GM23338 (cell line): ENCODE data around the gene AGR3. TPM values are rescaled to one million over a fixed set of nuclear protein-coding genes. Genes with fewer than 3 reads are reported as not detected.

ENCODE experiments used
- ATAC-seq: fragments of 200-7000 bp; cut with Tn5 transposase; 3 replicates; pipeline ENCODE4 v1.9.1; 2020
- DNase-seq: peaks from one replicate; pipeline ENCODE4 v3.0.0-alpha.2; 2015; ENCODE audit warnings: low spot score
- H2AFZ ChIP-seq: fragments of 200-600 bp; sonication (generic); 2 replicates; pipeline ENCODE4 v1.8.0; 2016; ENCODE audit warnings: antibody characterized with exemption, mild to moderate bottlenecking, moderate library complexity
- H3F3A ChIP-seq: fragments of 200-600 bp; sonication (generic); replicated peaks from 2 replicates; pipeline ENCODE4 v1.8.0; 2017; ENCODE audit warnings: antibody characterized with exemption, mixed run types, low read depth
- H3K27ac ChIP-seq: fragments of 200-600 bp; sonication (generic); 2 replicates; pipeline ENCODE4 v1.6.1; 2016; ENCODE audit warnings: low read depth
- H3K27me3 ChIP-seq: fragments of 200-600 bp; sonication (generic); 2 replicates; pipeline ENCODE4 v1.8.0; 2016; ENCODE audit warnings: mild to moderate bottlenecking, mixed run types, moderate library complexity; ENCODE audit not compliant: insufficient read depth
- H3K36me3 ChIP-seq: fragments of 200-600 bp; sonication (generic); 2 replicates; pipeline ENCODE4 v1.8.0; 2016; ENCODE audit warnings: mild to moderate bottlenecking; ENCODE audit not compliant: insufficient read depth
- H3K4me1 ChIP-seq: fragments of 200-600 bp; sonication (generic); 2 replicates; pipeline ENCODE4 v1.8.0; 2016; ENCODE audit warnings: mild to moderate bottlenecking, moderate library complexity; ENCODE audit not compliant: insufficient read depth
- H3K4me2 ChIP-seq: fragments of 200-600 bp; sonication (generic); 2 replicates; pipeline ENCODE4 v1.7.1; 2017; ENCODE audit warnings: mixed run types
- H3K4me3 ChIP-seq: fragments of 200-600 bp; sonication (generic); 2 replicates; pipeline ENCODE4 v1.6.1; 2016; ENCODE audit warnings: mixed run types
- H3K79me2 ChIP-seq: fragments of 200-600 bp; sonication (generic); replicated peaks from 2 replicates; pipeline ENCODE4 v1.8.0; 2017; ENCODE audit warnings: mild to moderate bottlenecking; ENCODE audit not compliant: insufficient read depth
- H3K9me2 ChIP-seq: fragments of 200-600 bp; sonication (generic); 2 replicates; pipeline ENCODE4 v1.8.0; 2017; ENCODE audit not compliant: insufficient read depth
- H4K20me1 ChIP-seq: fragments of 200-600 bp; sonication (generic); replicated peaks from 2 replicates; pipeline ENCODE4 v1.8.0; 2017; ENCODE audit warnings: mild to moderate bottlenecking; ENCODE audit not compliant: insufficient read depth
- H3K27ac Mint-ChIP-seq: 2 replicates; pipeline ENCODE4 v1.8.0; 2020; ENCODE audit warnings: inconsistent platforms, mild to moderate bottlenecking, moderate library complexity, mixed read lengths
- H3K27me3 Mint-ChIP-seq: 3 replicates; pipeline ENCODE4 v1.8.0; 2022; ENCODE audit warnings: low read depth, mild to moderate bottlenecking, moderate library complexity, mixed read lengths, inconsistent platforms; ENCODE audit not compliant: insufficient read depth, poor library complexity
- H3K36me3 Mint-ChIP-seq: 3 replicates; pipeline ENCODE4 v1.8.0; 2021; ENCODE audit warnings: low read depth, mild to moderate bottlenecking, inconsistent platforms, moderate library complexity, mixed read lengths
- H3K4me1 Mint-ChIP-seq: 3 replicates; pipeline ENCODE4 v1.8.0; 2020; ENCODE audit warnings: mild to moderate bottlenecking, inconsistent platforms, mixed read lengths
- H3K4me3 Mint-ChIP-seq: 3 replicates; pipeline ENCODE4 v1.8.0; 2021; ENCODE audit warnings: moderate library complexity, mild to moderate bottlenecking, inconsistent platforms, mixed read lengths
- H3K9me3 Mint-ChIP-seq: 3 replicates; pipeline ENCODE4 v1.8.0; 2020; ENCODE audit warnings: moderate library complexity, mild to moderate bottlenecking, inconsistent platforms, mixed read lengths
- CREB1 ChIP-seq: fragments of 250-450 bp; sonication (Bioruptor Pico); IDR thresholded peaks from 2 replicates; pipeline ENCODE4 v1.5.0; 2020; ENCODE audit warnings: low read depth, mild to moderate bottlenecking, moderate library complexity
- ETS1 ChIP-seq: IDR thresholded peaks from 2 replicates; pipeline ENCODE4 v1.6.1; 2016; ENCODE audit warnings: antibody characterized with exemption
- EZH2 ChIP-seq: fragments of 200-600 bp; sonication (generic); IDR thresholded peaks from one replicate; pipeline ENCODE4 v1.8.0; 2017; ENCODE audit warnings: antibody characterized with exemption, mild to moderate bottlenecking, low read depth; ENCODE audit not compliant: unreplicated experiment
- EZH2phosphoT487 ChIP-seq: fragments of 200-600 bp; sonication (generic); IDR thresholded peaks from one replicate; pipeline ENCODE4 v1.8.1; 2018; ENCODE audit warnings: antibody characterized with exemption; ENCODE audit not compliant: unreplicated experiment
- JUNB ChIP-seq: IDR thresholded peaks from one replicate; pipeline ENCODE4 v1.6.1; 2016; ENCODE audit warnings: antibody characterized with exemption; ENCODE audit not compliant: unreplicated experiment
- NANOG ChIP-seq: IDR thresholded peaks from 2 replicates; pipeline ENCODE4 v1.6.1; 2016; ENCODE audit warnings: antibody characterized with exemption, borderline replicate concordance
- POLR2AphosphoS5 ChIP-seq: IDR thresholded peaks from 2 replicates; pipeline ENCODE4 v1.6.1; 2016; ENCODE audit warnings: antibody characterized with exemption, low read depth
- REST ChIP-seq: IDR thresholded peaks from one replicate; pipeline ENCODE4 v1.6.1; 2018; ENCODE audit warnings: antibody characterized with exemption; ENCODE audit not compliant: unreplicated experiment
- STAT1 ChIP-seq: IDR thresholded peaks from one replicate; pipeline ENCODE4 v1.6.1; 2016; ENCODE audit warnings: antibody characterized with exemption; ENCODE audit not compliant: unreplicated experiment
- ZNF114 ChIP-seq: fragments of 250-450 bp; sonication (Bioruptor Pico); IDR thresholded peaks from 2 replicates; pipeline ENCODE4 v1.5.0; 2020; ENCODE audit warnings: mild to moderate bottlenecking, moderate library complexity
- ZNF331 ChIP-seq: fragments of 250-450 bp; sonication (Bioruptor Pico); IDR thresholded peaks from 2 replicates; pipeline ENCODE4 v1.5.0; 2020; ENCODE audit warnings: low read depth, mild to moderate bottlenecking, moderate library complexity
- ZNF462 ChIP-seq: fragments of 250-450 bp; sonication (Bioruptor Pico); IDR thresholded peaks from 2 replicates; pipeline ENCODE4 v1.5.0; 2020; ENCODE audit warnings: mild to moderate bottlenecking, moderate library complexity
- polyA plus RNA-seq: library from polyadenylated mRNA; unstranded; fragments of >200 nt; fragmentation: Nextera tagmentation; extraction: Ambion mirVana; gene quantifications from 2 replicates; pipeline ENCODE4 v1.2.1, GENCODE V29; 2016
- total RNA-seq: library from RNA; depleted of rRNA; stranded (reverse); fragments of >200 nt; shearing (Covaris generic); gene quantifications from 2 replicates; pipeline ENCODE4 v1.2.3, GENCODE V29; 2014

AGR3 gene
- total and polyA plus RNA-seq, 2 experiments from 2014 or later, result not detected

DNA sequence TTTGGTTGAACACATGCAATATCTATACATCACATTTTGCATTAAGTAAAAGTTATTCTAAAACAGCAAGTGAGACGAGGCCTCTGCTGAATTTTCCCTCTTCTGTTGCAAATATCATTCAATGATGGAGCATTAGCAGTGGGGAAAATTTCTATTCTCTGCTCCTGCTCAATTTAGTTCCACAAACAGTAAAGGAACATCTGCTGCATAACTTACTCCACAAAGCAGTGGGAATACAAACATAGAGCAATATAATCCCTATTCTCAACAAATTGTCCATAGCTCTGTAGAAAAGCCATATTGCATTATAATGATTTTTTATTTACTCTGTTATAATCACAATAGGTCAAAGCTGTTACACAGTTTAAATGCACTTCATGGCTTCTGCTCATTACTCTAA, 5.9 kb downstream of the AGR3 start:
- no peaks in the 10 kb centered on the region for H3K36me3 Mint-ChIP-seq
- ATAC-seq, result no peak

More for the DNA sequence above, 5.9 kb downstream of the AGR3 start:
- H3K9me2 ChIP-seq, result no peaks in the 10 kb centered on the region
- Mint-ChIP-seq H3K27me3 (peaks cover 4% of the 10 kb centered on the region), H3K27ac (no peak overlapping the region), H3K9me3 (peaks cover 5% of the 10 kb centered on the region; the same call in 1 of the 3 replicates), H3K4me1 (peaks cover 7% of the 10 kb centered on the region; the same call in 2 of the 3 replicates), H3K4me3 (no peak overlapping the region)
- TF ChIP-seq JUNB (no peak), ETS1 (no peak), NANOG (no peak), CREB1 (CRISPR knock-in tag) (no peak), EZH2 (no peak), POLR2AphosphoS5 (no peak), REST (no peak), STAT1 (no peak), ZNF114 (CRISPR knock-in tag) (no peak), ZNF462 (CRISPR knock-in tag) (no peak), EZH2phosphoT487 (no peak), ZNF331 (CRISPR knock-in tag) (no peak)
- H3K4me1 ChIP-seq, result no peaks in the 10 kb centered on the region; the same call in 1 of the 2 replicates
- no peaks in the 10 kb centered on the region for H3K36me3 ChIP-seq
- no peaks in the 10 kb centered on the region for H4K20me1 ChIP-seq
- H3F3A ChIP-seq, result no peaks in the 10 kb centered on the region
- no peaks in the 10 kb centered on the region for H3K27me3 ChIP-seq
- H3K27ac ChIP-seq, result no peak overlapping the region
- no peak overlapping the region for H3K4me2 ChIP-seq
- no peaks in the 10 kb centered on the region for H3K79me2 ChIP-seq
- H3K4me3 ChIP-seq, result no peak overlapping the region
- DNase-seq, result no peak
- H2AFZ ChIP-seq, result no peak overlapping the region
